Lung (tissue), 12 donors: ENCODE measurements around the gene PTPRE. TPM values are rescaled to one million over a fixed set of nuclear protein-coding genes. Genes with fewer than 3 reads are reported as not detected.
A peak's percentile ranks its signal among the peaks of the same experiment; 100 is the strongest.

Experiments used
- ATAC-seq: fragments of 200-7000 bp; cut with Tn5 transposase; one replicate; pipeline ENCODE4 v1.9.1; 2020; ENCODE audit warnings: moderate number of reproducible peaks; ENCODE audit not compliant: insufficient read depth, low FRiP score
- DNase-seq, 3 donors: peaks; one replicate each; pipeline ENCODE4 v3.0.0-alpha.2; 2013 to 2017
- H3K27ac ChIP-seq, 2 donors: one replicate each; pipeline ENCODE4 v1.5.1; 2013; ENCODE audit warnings: mild to moderate bottlenecking in 2 of 2, moderate library complexity in 2 of 2, control low read depth in 1 of 2, inconsistent platforms in 1 of 2, low read depth in 1 of 2, low read length in 1 of 2
- H3K27me3 ChIP-seq, 3 donors: one replicate each; pipeline ENCODE4 v1.5.1; 2013; ENCODE audit warnings: low read length in 2 of 3; ENCODE audit not compliant: control insufficient read depth in 3 of 3, insufficient read depth in 3 of 3
- H3K36me3 ChIP-seq, 4 donors: one replicate each; pipeline ENCODE4 v1.5.1; 2013; ENCODE audit warnings: low read length in 4 of 4, mild to moderate bottlenecking in 1 of 4, moderate library complexity in 1 of 4; ENCODE audit not compliant: control insufficient read depth in 4 of 4, insufficient read depth in 4 of 4
- H3K4me1 ChIP-seq, 5 donors: one replicate each; pipeline ENCODE4 v1.5.1; 2013; ENCODE audit warnings: low read length in 5 of 5, mild to moderate bottlenecking in 2 of 5, moderate library complexity in 1 of 5; ENCODE audit not compliant: control insufficient read depth in 5 of 5, insufficient read depth in 5 of 5
- H3K4me3 ChIP-seq: one replicate; pipeline ENCODE4 v1.5.1; 2013; ENCODE audit warnings: mild to moderate bottlenecking, control low read depth, moderate library complexity
- H3K9ac ChIP-seq, 2 donors: one replicate each; pipeline ENCODE4 v1.5.1; 2013; ENCODE audit warnings: low read length in 2 of 2, control low read depth in 1 of 2; ENCODE audit not compliant: insufficient read depth in 1 of 2
- H3K9me3 ChIP-seq, 4 donors: one replicate each; pipeline ENCODE4 v1.5.1; 2013; ENCODE audit warnings: low read length in 3 of 4, mild to moderate bottlenecking in 1 of 4, moderate library complexity in 1 of 4; ENCODE audit not compliant: control insufficient read depth in 4 of 4, insufficient read depth in 3 of 4
- WGBS, 2 donors: extraction: QIAGEN DNeasy Blood & Tissue Kit; methylation state at CpG; one replicate each; pipeline ENCODE4 v1.1.7; 2013; 5-methylcytosine and 5-hydroxymethylcytosine counted together
- polyA plus RNA-seq, 2 donors: library from polyadenylated mRNA; stranded (reverse); fragments of 200-250 nt; gene quantifications; one replicate each; pipeline ENCODE4 v1.2.1, GENCODE V29; 2013
- total RNA-seq, 2 donors: library from RNA; depleted of rRNA in 1 of 2; stranded (reverse); fragments of >200 nt in 1 of 2; gene quantifications; one replicate each; pipeline ENCODE4 v1.2.1, GENCODE V29; 2014 to 2021
- TF ChIP-seq, protein P1 (sequence below): IDR thresholded peaks from 2 replicates; pipeline ENCODE4 v1.5.1; 2012; ENCODE audit warnings: mild to moderate bottlenecking; ENCODE audit errors: control extremely low read depth, extremely low read depth
- donor health status: control.
- donor health status: control.
- donor health status: Bipolar disorder and iron deficiency.
- donor health status: healthy.
- donor health status: DM: yes; HTN: yes; CAD: no.

PTPRE gene
- total and polyA plus RNA-seq, 4 donors = 15.5 to 68.7 (median 36.5) TPM

DNA sequence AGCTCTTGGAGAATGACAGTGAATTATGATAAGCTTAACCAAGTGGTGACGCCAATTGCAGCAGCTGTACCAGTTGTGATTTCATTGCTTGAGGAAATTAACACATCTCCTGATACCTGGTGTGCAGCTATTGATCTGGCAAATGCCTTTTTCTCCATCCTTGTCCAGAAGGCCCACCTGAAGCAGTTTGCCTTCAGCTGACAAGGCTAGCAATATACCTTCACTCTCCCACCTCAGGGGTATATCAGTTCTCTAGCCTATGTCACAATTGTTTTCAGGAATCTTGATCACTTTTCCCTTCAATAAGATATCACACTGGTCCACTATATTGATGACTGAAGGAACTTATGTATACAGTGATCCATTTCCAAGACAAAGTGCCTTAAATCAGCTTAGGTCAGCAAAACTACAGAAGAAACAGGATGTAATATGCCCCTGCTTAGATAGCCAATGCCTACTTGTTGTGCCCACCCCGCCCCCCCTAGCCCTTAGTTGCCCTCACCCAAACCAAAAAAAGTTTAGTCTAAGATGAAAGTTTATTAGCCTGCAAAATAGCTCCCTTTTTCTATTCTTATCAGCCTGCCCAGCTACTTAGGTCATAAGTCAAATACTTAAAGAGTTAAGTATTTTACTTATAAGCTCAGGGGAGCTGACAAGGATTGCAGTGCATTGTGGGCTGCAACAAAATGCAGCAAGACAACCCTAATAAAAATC lies 45.1 kb downstream of the PTPRE start:
- no peak overlapping the region for H3K9ac ChIP-seq
- ATAC-seq = no peak

DNA sequence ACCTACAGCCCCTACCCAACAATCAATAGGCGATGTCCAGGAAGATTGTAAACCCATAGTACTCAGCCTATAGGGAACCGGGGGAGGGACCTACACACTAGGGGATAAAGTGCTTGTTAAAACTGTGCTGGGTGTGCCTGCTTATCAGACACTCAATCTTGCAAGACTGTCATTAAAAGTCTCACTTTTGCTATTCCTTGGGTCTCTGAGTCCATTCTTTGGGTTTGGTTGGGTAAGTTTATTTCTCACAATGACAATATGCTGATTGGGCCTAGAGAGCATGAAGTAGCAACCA lies 45.6 kb downstream of the PTPRE start:
- Histone ChIP-seq H3K27ac (peak overlapping the region in 1 of 2 donors; percentile 55), H3K4me3 (no peak overlapping the region), H3K9ac (no peak overlapping the region), H3K4me1 (peaks cover 0 to 5% (median 0%) of the 10 kb centered on the region in 5 donors), H3K9me3 (peaks cover 0 to 3% (median 0%) of the 10 kb centered on the region in 4 donors), H3K36me3 (no peaks in the 10 kb centered on the region), H3K27me3 (no peaks in the 10 kb centered on the region)
- DNase-seq (no peak), ATAC-seq (no peak)
- 56 to 78% methylated on average over 2 of the region's 2 CpGs for WGBS, 2 donors
- TF ChIP-seq, protein P1, sequence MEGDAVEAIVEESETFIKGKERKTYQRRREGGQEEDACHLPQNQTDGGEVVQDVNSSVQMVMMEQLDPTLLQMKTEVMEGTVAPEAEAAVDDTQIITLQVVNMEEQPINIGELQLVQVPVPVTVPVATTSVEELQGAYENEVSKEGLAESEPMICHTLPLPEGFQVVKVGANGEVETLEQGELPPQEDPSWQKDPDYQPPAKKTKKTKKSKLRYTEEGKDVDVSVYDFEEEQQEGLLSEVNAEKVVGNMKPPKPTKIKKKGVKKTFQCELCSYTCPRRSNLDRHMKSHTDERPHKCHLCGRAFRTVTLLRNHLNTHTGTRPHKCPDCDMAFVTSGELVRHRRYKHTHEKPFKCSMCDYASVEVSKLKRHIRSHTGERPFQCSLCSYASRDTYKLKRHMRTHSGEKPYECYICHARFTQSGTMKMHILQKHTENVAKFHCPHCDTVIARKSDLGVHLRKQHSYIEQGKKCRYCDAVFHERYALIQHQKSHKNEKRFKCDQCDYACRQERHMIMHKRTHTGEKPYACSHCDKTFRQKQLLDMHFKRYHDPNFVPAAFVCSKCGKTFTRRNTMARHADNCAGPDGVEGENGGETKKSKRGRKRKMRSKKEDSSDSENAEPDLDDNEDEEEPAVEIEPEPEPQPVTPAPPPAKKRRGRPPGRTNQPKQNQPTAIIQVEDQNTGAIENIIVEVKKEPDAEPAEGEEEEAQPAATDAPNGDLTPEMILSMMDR = no peak

More for the DNA sequence above, 45.1 kb downstream of the PTPRE start:
- no peak for DNase-seq
- Histone ChIP-seq H3K4me1 (peaks cover 0 to 5% (median 0%) of the 10 kb centered on the region in 5 donors), H3K27me3 (no peaks in the 10 kb centered on the region), H3K27ac (peak overlapping the region in 1 of 2 donors; percentile 55), H3K4me3 (no peak overlapping the region), H3K9me3 (peaks cover 0 to 3% (median 0%) of the 10 kb centered on the region in 4 donors), H3K36me3 (no peaks in the 10 kb centered on the region)
- TF ChIP-seq, protein P1 = no peak
- WGBS, 2 donors = 76 to 90% methylated on average over 2 of the region's 2 CpGs

DNA sequence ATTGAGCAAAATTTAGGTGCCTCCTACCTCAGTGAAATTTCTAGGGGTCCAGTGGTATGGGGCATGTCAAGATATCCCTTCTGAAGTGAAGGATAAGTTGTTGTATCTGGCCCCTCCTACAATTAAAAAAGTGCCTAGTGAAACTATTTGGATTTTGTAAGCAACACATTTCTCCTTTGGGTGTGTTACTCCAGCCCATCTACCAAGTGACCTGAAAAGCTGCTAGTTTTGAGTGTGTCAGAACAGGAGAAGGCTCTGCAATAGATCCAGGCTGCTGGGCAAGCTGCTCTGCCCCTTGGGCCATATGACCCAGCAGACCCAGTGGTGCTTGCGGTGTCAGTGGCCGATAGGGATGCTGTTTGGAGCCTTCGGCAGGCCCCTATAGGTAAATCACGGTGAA lies 46.0 kb downstream of the PTPRE start:
- Histone ChIP-seq H3K9ac (no peak overlapping the region), H3K4me3 (no peak overlapping the region), H3K9me3 (peaks cover 0 to 3% (median 0%) of the 10 kb centered on the region in 4 donors), H3K4me1 (peaks cover 0 to 5% (median 0%) of the 10 kb centered on the region in 5 donors), H3K36me3 (no peaks in the 10 kb centered on the region), H3K27ac (peak overlapping the region in 1 of 2 donors; percentile 76), H3K27me3 (no peaks in the 10 kb centered on the region)
- TF ChIP-seq, protein P1 = no peak
- ATAC-seq = no peak
- DNase-seq = no peak
- 86 to 93% methylated on average over 4 of the region's 4 CpGs for WGBS, 2 donors

DNA sequence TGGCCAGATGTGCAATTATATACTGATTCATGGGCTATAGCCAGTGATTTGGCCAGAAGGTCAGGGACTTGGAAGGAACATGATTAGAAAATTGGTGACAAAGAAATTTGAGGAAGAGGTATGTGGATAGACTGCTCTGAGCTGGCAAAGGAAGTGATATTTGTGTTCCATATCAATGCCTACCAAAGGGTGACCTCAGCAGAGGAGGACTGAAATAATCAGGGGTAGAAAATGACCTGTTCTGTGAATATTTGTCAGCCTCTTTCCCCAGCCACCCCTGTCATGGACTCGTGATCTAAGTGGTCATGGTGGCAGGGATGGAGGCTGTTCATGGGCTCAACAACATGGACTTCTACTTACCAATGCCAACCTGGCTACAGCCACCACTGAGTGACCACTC lies 47.0 kb downstream of the PTPRE start:
- 83 to 88% methylated on average over 1 of the region's 1 CpG for WGBS, 2 donors
- Histone ChIP-seq H3K4me1 (peaks cover 0 to 5% (median 0%) of the 10 kb centered on the region in 5 donors), H3K27ac (no peak overlapping the region), H3K4me3 (no peak overlapping the region), H3K36me3 (no peaks in the 10 kb centered on the region), H3K27me3 (no peaks in the 10 kb centered on the region), H3K9me3 (peaks cover 0 to 3% (median 0%) of the 10 kb centered on the region in 4 donors), H3K9ac (no peak overlapping the region)
- no peak for DNase-seq
- no peak for ATAC-seq
- TF ChIP-seq, protein P1 = no peak
